IPS-15b (cell line): Measurements from ENCODE around the gene ARCN1.
"Not testable (repeated sequence)": the region's sequence is repeated elsewhere in the genome, so short reads cannot be mapped to it uniquely, and the experiment has no call there.

Experiments
- H3K27me3 ChIP-seq: one replicate; pipeline ENCODE4 v1.6.1; 2013; ENCODE audit warnings: low read length; ENCODE audit not compliant: control insufficient read depth, insufficient read depth
- H3K36me3 ChIP-seq: one replicate; pipeline ENCODE4 v1.6.1; 2013; ENCODE audit warnings: low read length; ENCODE audit not compliant: control insufficient read depth, insufficient read depth
- H3K4me1 ChIP-seq: one replicate; pipeline ENCODE4 v1.6.1; 2013; ENCODE audit warnings: mild to moderate bottlenecking, low read length; ENCODE audit not compliant: control insufficient read depth, insufficient read depth
- H3K4me3 ChIP-seq: one replicate; pipeline ENCODE4 v1.5.1; 2013; ENCODE audit warnings: low read depth, low read length
- H3K9ac ChIP-seq: one replicate; pipeline ENCODE4 v1.6.1; 2013; ENCODE audit warnings: low read depth, mild to moderate bottlenecking, low read length
- H3K9me3 ChIP-seq: one replicate; pipeline ENCODE4 v1.6.1; 2013; ENCODE audit warnings: mild to moderate bottlenecking, low read length; ENCODE audit not compliant: control insufficient read depth, insufficient read depth

The ARCN1 gene

DNA sequence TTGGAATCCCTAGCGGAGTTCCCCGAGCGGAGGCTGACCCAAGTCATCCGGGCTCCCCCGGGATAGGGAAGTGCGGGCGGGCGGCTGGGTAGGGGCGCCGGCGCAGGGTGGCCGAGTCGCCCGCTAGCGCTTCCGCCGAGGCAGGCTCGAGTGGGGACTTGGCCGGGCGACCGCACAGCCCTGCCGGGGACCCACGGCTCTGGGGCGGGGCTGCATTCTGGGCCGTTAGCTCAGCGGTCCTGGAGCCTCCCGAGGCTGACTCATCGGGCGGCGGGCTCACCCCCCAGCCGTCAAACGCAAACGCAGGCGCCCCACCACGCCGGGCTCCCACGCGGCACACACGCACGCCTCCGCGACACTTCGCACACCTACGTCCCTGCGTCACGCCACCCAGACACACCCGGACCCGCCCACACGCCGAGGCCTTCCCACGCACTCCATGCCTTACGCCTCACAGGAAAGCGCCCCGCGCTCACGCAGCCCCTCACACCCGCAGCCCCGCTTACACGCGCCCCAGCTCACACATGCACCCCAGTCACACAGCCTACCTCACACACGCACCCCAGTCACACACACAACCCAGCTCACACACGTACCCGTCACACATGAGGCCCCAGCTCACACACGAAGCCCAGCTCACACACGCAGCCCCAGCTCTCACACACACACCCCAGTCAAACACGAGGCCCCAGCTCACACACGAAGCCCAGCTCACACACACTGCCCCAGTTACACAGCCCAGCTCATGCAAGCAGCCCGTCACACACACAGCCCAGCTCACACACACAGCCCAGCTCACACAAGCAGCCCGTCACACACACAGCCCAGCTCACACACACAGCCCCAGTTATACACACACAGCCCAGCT, 36.4 kb downstream of the ARCN1 start:
- H3K27me3 ChIP-seq: peaks cover 74% of the 10 kb centered on the region
- peak overlapping the region; percentile 55 for H3K4me3 ChIP-seq
- H3K9ac ChIP-seq: no peak overlapping the region
- H3K36me3 ChIP-seq: no peaks in the 10 kb centered on the region
- H3K9me3 ChIP-seq: no peaks in the 10 kb centered on the region
- peaks cover 20% of the 10 kb centered on the region for H3K4me1 ChIP-seq

DNA sequence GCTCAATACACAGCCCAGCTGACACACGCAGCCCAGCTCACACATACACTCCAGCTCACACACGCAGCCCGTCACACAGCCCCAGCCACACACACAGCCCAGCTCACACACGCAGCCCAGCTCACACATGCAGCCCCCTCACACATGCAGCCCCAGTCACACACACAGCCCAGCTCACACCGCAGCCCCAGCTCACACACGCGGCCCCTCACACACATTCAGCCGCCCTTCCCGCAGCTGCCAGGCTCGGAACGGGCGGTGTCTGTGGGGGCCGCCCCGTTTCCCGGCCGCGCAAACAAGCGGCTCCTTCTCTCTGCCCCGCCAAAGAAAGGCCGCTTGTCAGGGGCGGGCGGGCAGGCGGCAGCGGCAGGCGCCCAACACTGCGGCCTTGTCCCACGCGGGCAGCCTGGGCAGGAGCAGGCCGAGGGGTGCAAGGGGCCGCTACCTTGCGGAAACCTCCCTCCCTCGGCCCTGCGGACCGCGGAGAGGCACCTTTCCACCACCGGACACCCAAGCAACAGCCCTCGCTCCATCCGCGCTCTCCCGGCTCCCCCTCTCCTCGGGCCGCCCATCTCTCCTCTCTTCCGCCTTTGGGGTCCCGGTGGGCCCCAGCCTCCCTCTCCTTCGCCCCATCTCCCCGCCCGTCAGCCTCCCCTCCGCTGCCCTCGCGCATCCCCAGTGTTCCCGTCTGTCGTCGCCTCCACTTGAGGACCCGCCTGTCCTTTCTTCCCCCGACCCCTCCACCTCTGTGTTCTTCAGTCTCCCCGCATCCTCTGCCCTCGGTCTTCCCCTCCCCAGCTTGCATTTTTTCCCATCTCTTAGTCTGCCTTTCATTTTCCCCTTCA, 37.4 kb downstream of the ARCN1 start:
- Histone ChIP-seq H3K27me3 (peaks cover 69% of the 10 kb centered on the region), H3K36me3 (no peaks in the 10 kb centered on the region), H3K9ac (no peak overlapping the region), H3K9me3 (no peaks in the 10 kb centered on the region), H3K4me3 (peak overlapping the region; percentile 55), H3K4me1 (peaks cover 22% of the 10 kb centered on the region)

DNA sequence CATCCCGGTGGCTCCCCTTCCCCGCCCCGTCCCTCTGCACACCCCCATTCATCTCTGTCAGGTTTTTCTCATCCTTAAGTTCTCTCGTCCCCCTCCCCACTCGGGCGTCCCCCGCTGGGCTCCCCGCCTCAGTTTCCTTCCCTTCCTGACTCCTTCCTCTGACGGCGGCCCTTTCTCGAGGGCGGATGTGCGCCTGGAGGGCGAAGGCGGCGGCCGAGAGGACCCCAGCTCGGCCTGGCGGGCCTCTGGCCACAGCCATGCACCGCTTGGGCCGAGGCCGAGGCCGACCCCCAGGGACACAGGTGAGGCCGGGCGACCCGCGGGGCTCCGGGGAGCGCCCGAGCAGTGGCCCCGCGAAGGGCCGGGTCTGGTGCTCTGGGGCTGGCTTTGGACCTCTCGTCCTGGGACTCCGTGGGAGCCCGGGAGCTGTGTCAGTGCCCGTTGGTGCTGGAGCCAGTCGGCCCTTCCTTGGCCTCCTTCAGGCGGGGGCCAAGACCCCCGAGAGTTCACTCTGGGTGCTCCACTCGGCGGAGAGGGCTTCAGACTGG, 38.1 kb downstream of the ARCN1 start:
- H3K4me3 ChIP-seq: peak overlapping the region; percentile 55
- H3K4me1 ChIP-seq: peaks cover 21% of the 10 kb centered on the region
- H3K36me3 ChIP-seq: no peaks in the 10 kb centered on the region
- H3K27me3 ChIP-seq: peaks cover 62% of the 10 kb centered on the region
- no peak overlapping the region for H3K9ac ChIP-seq
- H3K9me3 ChIP-seq: no peaks in the 10 kb centered on the region

DNA sequence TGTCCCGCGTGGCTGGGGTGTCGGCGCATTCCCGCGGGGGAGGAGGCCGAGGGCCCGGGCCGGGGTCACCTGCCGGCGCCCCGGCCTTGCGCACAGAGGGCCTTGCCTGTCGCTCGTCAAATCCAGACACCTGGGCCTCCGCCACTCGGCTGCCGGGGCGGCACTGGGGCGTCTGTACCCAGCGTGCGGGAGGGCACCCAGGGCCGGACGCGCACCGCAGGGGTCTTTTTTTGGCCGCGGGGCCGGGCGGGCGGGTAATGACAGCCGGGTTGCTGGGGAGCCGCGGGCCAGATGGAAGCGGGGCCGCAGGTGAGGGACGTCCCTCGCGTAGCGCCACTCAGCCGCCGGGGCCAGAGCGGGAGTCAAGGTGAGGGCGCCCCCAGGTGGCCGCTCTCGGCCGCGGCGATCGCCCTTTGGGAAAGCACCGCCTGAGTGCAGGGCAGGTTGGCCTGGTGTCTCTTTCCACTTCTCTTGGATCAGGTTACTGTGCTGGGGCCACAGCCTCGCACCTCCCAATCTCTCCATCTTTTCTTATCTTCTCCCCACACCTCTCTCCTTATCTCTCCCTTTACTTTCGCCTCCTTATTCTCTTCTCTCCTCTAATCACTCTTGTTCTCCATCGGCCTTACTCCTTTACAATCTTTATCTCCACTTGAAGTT, 38.7 kb downstream of the ARCN1 start:
- Histone ChIP-seq H3K36me3 (no peaks in the 10 kb centered on the region), H3K4me3 (peak overlapping the region; percentile 55), H3K27me3 (peaks cover 56% of the 10 kb centered on the region), H3K9ac (no peak overlapping the region), H3K4me1 (peaks cover 23% of the 10 kb centered on the region), H3K9me3 (no peaks in the 10 kb centered on the region)

DNA sequence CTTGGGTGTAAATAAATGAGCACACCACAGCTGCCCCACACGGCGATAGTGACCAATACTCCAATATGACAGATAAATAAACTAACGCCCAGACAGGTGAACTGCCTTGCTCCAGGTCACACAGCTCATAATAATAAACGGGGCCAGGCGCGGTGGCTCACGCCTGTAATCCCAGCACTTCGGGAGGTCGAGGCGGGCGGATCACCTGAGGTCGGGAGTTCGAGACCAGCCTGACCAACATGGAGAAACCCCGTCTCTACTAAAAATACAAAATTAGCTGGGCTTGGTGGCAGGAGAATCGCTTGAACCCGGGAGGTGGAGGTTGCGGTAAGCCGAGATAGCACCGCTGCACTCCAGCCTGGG, 39.2 kb downstream of the ARCN1 start:
- not testable (repeated sequence) for H3K4me3 ChIP-seq, H3K36me3 ChIP-seq, H3K9ac ChIP-seq, H3K9me3 ChIP-seq
- H3K27me3 ChIP-seq: peaks cover 51% of the 10 kb centered on the region
- peaks cover 26% of the 10 kb centered on the region for H3K4me1 ChIP-seq

DNA sequence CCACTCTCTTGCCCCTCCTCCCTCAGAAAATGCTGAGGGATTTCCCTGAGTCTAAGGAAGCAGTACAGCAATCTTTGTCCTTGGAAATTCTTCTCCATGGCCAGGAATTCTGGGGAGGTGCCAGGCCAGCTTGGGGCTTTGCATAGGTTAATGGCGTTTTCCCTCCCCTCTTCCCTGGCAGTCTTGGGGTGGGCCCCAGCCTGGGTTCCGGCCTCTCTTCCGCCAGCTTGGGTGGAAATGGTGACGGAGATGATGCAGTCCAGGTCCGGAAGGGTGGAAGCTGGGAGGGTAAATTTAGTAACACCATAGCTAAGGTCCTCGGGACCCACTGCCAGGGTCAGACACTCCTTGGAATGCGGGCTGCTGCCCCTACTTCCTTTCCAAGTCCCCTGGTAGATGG, 40.2 kb downstream of the ARCN1 start:
- peaks cover 44% of the 10 kb centered on the region for H3K27me3 ChIP-seq
- no peaks in the 10 kb centered on the region for H3K36me3 ChIP-seq
- no peaks in the 10 kb centered on the region for H3K9me3 ChIP-seq
- peaks cover 22% of the 10 kb centered on the region for H3K4me1 ChIP-seq
- H3K9ac ChIP-seq: no peak overlapping the region
- H3K4me3 ChIP-seq: no peak overlapping the region

DNA sequence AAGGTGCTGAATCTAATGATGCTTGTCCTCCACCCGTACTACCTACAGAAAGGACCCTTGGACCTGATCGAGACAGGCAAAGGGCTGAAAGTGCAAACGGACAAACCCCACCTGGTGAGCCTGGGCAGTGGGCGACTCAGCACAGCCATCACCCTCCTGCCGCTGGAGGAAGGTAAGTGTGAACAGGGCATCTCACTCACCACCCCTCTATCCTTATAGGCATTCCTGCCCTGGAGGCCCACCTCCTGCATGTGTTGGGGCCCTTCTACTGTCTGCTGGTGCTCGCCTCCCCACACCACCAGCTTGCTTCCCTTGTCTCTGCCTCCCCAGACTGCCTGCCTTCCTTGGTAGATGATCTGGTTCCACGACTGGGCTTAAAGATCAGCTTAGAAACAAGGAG, 42.3 kb downstream of the ARCN1 start:
- no peak overlapping the region for H3K4me3 ChIP-seq
- H3K27me3 ChIP-seq: peaks cover 25% of the 10 kb centered on the region
- peaks cover 24% of the 10 kb centered on the region for H3K4me1 ChIP-seq
- no peaks in the 10 kb centered on the region for H3K36me3 ChIP-seq
- H3K9ac ChIP-seq: no peak overlapping the region
- H3K9me3 ChIP-seq: no peaks in the 10 kb centered on the region

DNA sequence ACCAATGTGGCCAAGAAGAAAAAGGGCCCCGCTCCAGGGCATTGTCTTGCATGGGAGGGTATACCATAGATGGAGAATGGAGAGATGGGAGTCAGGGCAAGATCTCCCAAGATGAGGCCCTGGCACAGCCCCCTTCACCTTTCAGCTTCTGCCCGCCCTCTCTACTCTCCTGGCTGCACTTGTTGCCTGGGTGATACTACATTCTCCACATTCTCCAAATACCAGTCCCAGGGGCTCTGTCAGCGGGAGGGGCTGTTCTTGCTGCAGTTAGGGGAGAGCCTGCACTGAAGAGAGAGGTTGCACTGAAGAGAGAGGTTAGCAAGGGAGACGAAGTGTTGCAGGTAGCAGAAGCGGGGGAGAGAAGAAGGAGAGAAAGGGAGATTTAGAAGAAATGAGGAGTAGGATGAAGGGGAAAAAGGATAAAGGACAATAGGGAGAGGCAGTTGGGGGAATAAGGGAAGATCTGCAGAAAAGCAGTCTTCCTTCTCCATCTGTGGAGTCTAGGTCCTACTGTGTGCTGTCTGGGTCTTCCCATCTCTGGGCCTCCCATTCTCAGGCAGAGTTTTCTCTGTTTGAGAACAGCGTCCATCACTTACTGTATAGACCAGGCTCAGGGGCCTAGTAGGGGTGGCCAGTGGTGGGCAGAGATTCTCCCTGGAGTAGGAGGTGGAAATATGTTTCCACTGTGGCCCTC, 43.2 kb downstream of the ARCN1 start:
- H3K9ac ChIP-seq: no peak overlapping the region
- H3K27me3 ChIP-seq: peaks cover 15% of the 10 kb centered on the region
- no peak overlapping the region for H3K4me3 ChIP-seq
- no peaks in the 10 kb centered on the region for H3K9me3 ChIP-seq
- H3K4me1 ChIP-seq: peaks cover 24% of the 10 kb centered on the region
- no peaks in the 10 kb centered on the region for H3K36me3 ChIP-seq

DNA sequence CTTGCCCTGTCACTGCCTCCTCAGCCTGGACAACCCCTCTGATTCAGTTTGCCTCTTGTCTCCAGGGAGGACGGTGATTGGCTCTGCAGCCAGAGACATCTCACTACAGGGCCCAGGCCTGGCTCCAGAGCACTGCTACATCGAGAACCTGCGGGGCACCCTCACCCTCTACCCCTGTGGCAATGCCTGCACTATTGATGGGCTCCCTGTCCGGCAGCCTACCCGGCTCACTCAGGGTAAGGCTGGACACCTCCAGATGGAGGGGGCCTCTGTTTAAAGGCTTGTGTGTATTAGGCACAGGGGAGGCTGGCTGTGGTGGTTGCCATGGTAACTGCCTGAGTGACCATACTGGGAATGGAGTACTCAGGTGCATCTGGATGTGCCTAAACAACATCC, 43.8 kb downstream of the ARCN1 start:
- Histone ChIP-seq H3K4me3 (no peak overlapping the region), H3K9me3 (no peaks in the 10 kb centered on the region), H3K36me3 (no peaks in the 10 kb centered on the region), H3K27me3 (peaks cover 12% of the 10 kb centered on the region), H3K9ac (no peak overlapping the region), H3K4me1 (peaks cover 29% of the 10 kb centered on the region)

DNA sequence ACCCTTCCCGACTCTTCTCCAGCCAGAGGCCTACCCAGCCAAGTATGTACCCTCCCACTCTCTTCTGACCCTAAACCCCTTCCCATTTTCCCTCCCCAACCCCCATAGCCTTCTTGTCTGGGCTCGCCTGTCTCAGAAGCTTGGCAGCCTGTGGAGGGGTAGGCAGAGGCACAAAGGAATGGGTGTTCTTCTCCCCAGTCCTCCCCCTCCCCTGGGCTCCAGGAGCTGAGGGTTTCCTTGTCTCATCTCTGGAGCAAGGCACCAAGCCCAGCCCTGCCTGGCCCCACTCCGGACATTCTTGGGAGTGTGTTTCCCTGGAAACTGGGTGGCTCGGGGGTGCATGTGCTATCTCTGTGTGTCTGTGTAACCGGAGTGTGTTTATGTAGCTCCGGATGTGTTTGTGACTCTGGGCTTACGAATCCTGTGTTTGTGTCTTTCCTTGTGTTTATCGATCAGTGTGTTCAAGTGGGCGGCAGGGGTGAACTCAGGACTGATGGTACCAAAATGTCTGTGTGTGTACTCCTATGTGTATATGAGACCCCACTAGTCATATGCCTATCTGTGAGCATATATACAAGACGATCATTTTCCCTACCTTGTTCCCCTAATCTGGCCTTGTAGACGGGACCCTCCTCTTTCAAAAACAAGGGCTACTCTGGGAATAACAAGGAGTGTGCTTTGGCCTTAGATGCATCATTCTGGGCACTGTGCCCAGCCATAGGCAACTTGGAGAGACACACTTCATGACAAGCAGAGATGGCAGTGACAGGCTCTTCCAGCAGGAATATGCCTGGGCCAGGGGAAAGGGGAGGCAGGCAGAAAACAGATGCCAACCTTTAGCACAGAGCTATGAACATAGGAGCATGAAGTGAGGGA, 46.1 kb downstream of the ARCN1 start:
- Histone ChIP-seq H3K4me1 (peaks cover 36% of the 10 kb centered on the region), H3K9ac (no peak overlapping the region), H3K27me3 (peaks cover 7% of the 10 kb centered on the region), H3K36me3 (no peaks in the 10 kb centered on the region), H3K4me3 (no peak overlapping the region), H3K9me3 (no peaks in the 10 kb centered on the region)
